MM.1S (cell line): ENCODE data around the gene TMUB2.

Experiments used
- EZH2 ChIP-seq: fragments of 300-600 bp; sonication (generic); optimal IDR thresholded peaks from 2 replicates; pipeline ENCODE3; 2017; ENCODE audit warnings: low read depth, mild to moderate bottlenecking, antibody characterized with exemption, low read length, mixed read lengths
- TF ChIP-seq, protein P1 (sequence below): fragments of 300-600 bp; sonication (generic); IDR thresholded peaks from 2 replicates; pipeline ENCODE4 v1.5.1; 2016; ENCODE audit warnings: antibody characterized with exemption, low read length, mixed read lengths

DNA sequence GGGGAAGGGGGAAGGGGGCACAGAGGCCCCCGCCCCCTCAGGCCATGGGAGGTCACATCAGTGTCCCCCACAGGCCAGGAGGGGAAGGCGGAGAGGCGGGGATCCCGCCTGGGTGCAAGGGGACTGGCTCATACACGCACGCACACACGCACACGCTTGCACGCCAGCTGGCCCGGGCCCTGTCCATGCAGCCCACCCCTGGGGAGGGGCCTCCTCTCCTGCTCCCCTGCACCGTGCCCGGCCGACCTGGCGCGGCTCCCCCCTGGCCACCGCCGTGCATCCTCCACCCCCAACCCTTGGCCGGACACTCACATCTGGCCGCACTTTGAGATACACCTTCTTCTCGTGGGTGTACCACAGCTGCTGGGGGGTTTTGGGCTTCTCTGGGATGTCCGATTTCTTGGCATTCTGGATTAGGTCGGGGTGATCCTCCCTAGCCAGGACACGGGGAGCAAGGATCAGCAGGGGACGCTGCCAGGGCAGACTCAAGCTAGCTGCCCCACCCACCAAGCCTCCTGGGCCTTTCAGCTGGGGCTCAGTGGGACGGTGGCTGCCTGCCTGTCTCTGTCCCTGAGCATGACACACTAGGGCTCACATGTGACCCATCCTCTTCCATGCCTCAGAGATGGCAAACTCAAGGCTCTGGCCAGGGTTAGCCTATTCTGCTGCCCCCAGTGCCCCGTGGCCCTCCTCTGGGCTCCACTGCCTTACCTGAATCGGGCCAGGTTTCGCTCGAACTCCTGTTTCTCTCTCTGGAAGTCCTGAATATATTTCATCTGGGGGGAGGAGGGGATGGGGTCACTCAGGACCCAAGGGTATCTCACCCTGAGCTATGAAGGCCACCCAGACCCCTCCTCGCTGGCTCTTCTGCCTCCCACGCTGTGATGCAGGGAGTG is 26.0 kb downstream of the TMUB2 start:
- TF ChIP-seq, protein P1, sequence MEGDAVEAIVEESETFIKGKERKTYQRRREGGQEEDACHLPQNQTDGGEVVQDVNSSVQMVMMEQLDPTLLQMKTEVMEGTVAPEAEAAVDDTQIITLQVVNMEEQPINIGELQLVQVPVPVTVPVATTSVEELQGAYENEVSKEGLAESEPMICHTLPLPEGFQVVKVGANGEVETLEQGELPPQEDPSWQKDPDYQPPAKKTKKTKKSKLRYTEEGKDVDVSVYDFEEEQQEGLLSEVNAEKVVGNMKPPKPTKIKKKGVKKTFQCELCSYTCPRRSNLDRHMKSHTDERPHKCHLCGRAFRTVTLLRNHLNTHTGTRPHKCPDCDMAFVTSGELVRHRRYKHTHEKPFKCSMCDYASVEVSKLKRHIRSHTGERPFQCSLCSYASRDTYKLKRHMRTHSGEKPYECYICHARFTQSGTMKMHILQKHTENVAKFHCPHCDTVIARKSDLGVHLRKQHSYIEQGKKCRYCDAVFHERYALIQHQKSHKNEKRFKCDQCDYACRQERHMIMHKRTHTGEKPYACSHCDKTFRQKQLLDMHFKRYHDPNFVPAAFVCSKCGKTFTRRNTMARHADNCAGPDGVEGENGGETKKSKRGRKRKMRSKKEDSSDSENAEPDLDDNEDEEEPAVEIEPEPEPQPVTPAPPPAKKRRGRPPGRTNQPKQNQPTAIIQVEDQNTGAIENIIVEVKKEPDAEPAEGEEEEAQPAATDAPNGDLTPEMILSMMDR, result no peak
- TF ChIP-seq EZH2, result no peak
